HepG2 (cell line): ENCODE results near the gene RHOT2. TPM values are rescaled to one million over a fixed set of nuclear protein-coding genes. Genes with fewer than 3 reads are reported as not detected.
A peak's percentile ranks its signal among the peaks of the same experiment; 100 is the strongest.

Experiments
- FOXM1 ChIP-seq: sonication (generic); formaldehyde crosslinking; IDR thresholded peaks from 2 replicates; pipeline ENCODE4 v1.5.0; 2020; ENCODE audit warnings: missing genetic modification reagents
- MTA1 ChIP-seq: sonication (generic); formaldehyde crosslinking; IDR thresholded peaks from 2 replicates; pipeline ENCODE4 v1.4.0; 2020; ENCODE audit warnings: missing genetic modification reagents, mild to moderate bottlenecking, borderline replicate concordance
- ZFP37 ChIP-seq: sonication (generic); formaldehyde crosslinking; IDR thresholded peaks from 2 replicates; pipeline ENCODE4 v1.4.0; 2020; ENCODE audit warnings: missing genetic modification reagents, borderline replicate concordance
- ZNF274 ChIP-seq: sonication (generic); formaldehyde crosslinking; IDR thresholded peaks from 2 replicates; pipeline ENCODE4 v1.5.1; 2020; ENCODE audit warnings: mild to moderate bottlenecking, missing genetic modification reagents
- ZNF367 ChIP-seq: sonication (generic); formaldehyde crosslinking; IDR thresholded peaks from 2 replicates; pipeline ENCODE4 v1.4.0; 2020; ENCODE audit warnings: missing genetic modification reagents, borderline replicate concordance
- ZNF446 ChIP-seq: sonication (generic); formaldehyde crosslinking; IDR thresholded peaks from 2 replicates; pipeline ENCODE4 v1.5.0; 2020; ENCODE audit warnings: mild to moderate bottlenecking, missing genetic modification reagents
- ZNF451 ChIP-seq: sonication (generic); formaldehyde crosslinking; IDR thresholded peaks from 2 replicates; pipeline ENCODE4 v1.5.0; 2020; ENCODE audit warnings: mild to moderate bottlenecking, missing genetic modification reagents
- ZNF549 ChIP-seq: sonication (generic); formaldehyde crosslinking; IDR thresholded peaks from 2 replicates; pipeline ENCODE4 v1.5.0; 2020; ENCODE audit warnings: missing genetic modification reagents
- ZNF576 ChIP-seq: sonication (generic); formaldehyde crosslinking; IDR thresholded peaks from 2 replicates; pipeline ENCODE4 v1.4.0; 2020; ENCODE audit warnings: mild to moderate bottlenecking, missing genetic modification reagents
- ZNF646 ChIP-seq: sonication (generic); formaldehyde crosslinking; IDR thresholded peaks from 2 replicates; pipeline ENCODE4 v1.9.0; 2021; ENCODE audit warnings: mild to moderate bottlenecking, missing genetic modification reagents
- ZNF746 ChIP-seq: sonication (generic); formaldehyde crosslinking; IDR thresholded peaks from 2 replicates; pipeline ENCODE4 v1.8.0; 2022; ENCODE audit warnings: mild to moderate bottlenecking, missing genetic modification reagents
- polyA plus RNA-seq, 8 experiments: library from polyadenylated mRNA; depleted of rRNA in 3 of 8; stranded (reverse) in 7 of 8; unstranded in 1 of 8; fragments of >200 nt; fragmentation: Illumina TruSeq in 4 of 8; extraction: Trizol in 4 of 8; gene quantifications; 2 replicates each; pipeline versions ENCODE4 v1.2.1 to v1.2.3, GENCODE V29; 2011 to 2016; ENCODE audit warnings: low read depth in 4 of 8, missing spikeins in 1 of 8, mixed read lengths in 1 of 8; ENCODE audit not compliant: insufficient read depth in 1 of 8
- total RNA-seq, 5 experiments: library from RNA; depleted of rRNA; stranded (reverse); fragments of >200 nt; fragmentation: Illumina TruSeq; extraction: Trizol; gene quantifications; 2 replicates each; pipeline ENCODE4 v1.2.3, GENCODE V29; 2016; ENCODE audit warnings: low read depth in 1 of 5
- TF ChIP-seq, protein P1 (sequence below): sonication (generic); formaldehyde crosslinking; IDR thresholded peaks from 2 replicates; pipeline ENCODE4 v1.4.0; 2020; ENCODE audit warnings: mild to moderate bottlenecking, missing genetic modification reagents
- TF ChIP-seq, protein P2 (sequence below): sonication (generic); formaldehyde crosslinking; IDR thresholded peaks from 2 replicates; pipeline ENCODE4 v1.4.0; 2020; ENCODE audit warnings: mild to moderate bottlenecking, missing genetic modification reagents
- TF ChIP-seq, protein P3 (sequence below): sonication (generic); formaldehyde crosslinking; IDR thresholded peaks from 2 replicates; pipeline ENCODE4 v1.4.0; 2020; ENCODE audit warnings: mild to moderate bottlenecking, missing genetic modification reagents, borderline replicate concordance

The RHOT2 gene
- total and polyA plus RNA-seq, 2 of the 13 experiments (the other 11 are each of a cell fraction or from before 2014, with no cell fraction given), result 63.6 to 76.9 TPM

- TF ChIP-seq, protein P1, sequence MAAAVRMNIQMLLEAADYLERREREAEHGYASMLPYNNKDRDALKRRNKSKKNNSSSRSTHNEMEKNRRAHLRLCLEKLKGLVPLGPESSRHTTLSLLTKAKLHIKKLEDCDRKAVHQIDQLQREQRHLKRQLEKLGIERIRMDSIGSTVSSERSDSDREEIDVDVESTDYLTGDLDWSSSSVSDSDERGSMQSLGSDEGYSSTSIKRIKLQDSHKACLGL, result 0 out of 2 replicates have a peak, but pooled peaks have one; percentile 5
- TF ChIP-seq, protein P2, sequence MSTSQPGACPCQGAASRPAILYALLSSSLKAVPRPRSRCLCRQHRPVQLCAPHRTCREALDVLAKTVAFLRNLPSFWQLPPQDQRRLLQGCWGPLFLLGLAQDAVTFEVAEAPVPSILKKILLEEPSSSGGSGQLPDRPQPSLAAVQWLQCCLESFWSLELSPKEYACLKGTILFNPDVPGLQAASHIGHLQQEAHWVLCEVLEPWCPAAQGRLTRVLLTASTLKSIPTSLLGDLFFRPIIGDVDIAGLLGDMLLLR, result no peak; the same call in 1 of the 2 replicates
- TF ChIP-seq ZNF646 (CRISPR knock-in tag) (no peak), ZNF274 (no peak), ZNF451 (no peak), ZNF576 (CRISPR knock-in tag) (0 out of 2 replicates have a peak, but pooled peaks have one; percentile 6), ZNF446 (CRISPR knock-in tag) (0 out of 2 replicates have a peak, but pooled peaks have one; percentile 5), ZNF549 (CRISPR knock-in tag) (no peak), MTA1 (CRISPR knock-in tag) (peak; percentile 4; the same call in 1 of the 2 replicates), ZNF367 (CRISPR knock-in tag) (no peak), ZFP37 (CRISPR knock-in tag) (no peak), ZNF746 (CRISPR knock-in tag) (no peak), FOXM1 (no peak)
- TF ChIP-seq, protein P3, sequence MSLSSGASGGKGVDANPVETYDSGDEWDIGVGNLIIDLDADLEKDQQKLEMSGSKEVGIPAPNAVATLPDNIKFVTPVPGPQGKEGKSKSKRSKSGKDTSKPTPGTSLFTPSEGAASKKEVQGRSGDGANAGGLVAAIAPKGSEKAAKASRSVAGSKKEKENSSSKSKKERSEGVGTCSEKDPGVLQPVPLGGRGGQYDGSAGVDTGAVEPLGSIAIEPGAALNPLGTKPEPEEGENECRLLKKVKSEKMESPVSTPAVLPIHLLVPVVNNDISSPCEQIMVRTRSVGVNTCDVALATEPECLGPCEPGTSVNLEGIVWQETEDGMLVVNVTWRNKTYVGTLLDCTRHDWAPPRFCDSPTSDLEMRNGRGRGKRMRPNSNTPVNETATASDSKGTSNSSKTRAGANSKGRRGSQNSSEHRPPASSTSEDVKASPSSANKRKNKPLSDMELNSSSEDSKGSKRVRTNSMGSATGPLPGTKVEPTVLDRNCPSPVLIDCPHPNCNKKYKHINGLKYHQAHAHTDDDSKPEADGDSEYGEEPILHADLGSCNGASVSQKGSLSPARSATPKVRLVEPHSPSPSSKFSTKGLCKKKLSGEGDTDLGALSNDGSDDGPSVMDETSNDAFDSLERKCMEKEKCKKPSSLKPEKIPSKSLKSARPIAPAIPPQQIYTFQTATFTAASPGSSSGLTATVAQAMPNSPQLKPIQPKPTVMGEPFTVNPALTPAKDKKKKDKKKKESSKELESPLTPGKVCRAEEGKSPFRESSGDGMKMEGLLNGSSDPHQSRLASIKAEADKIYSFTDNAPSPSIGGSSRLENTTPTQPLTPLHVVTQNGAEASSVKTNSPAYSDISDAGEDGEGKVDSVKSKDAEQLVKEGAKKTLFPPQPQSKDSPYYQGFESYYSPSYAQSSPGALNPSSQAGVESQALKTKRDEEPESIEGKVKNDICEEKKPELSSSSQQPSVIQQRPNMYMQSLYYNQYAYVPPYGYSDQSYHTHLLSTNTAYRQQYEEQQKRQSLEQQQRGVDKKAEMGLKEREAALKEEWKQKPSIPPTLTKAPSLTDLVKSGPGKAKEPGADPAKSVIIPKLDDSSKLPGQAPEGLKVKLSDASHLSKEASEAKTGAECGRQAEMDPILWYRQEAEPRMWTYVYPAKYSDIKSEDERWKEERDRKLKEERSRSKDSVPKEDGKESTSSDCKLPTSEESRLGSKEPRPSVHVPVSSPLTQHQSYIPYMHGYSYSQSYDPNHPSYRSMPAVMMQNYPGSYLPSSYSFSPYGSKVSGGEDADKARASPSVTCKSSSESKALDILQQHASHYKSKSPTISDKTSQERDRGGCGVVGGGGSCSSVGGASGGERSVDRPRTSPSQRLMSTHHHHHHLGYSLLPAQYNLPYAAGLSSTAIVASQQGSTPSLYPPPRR, result 0 out of 2 replicates have a peak, but pooled peaks have one; percentile 4
Measured at GRCh38 chr16:721765-722540, 54.0 kb downstream of the RHOT2 start (continued).
